Head of caudate nucleus (tissue), 42 donors: ENCODE data around the gene SH3PXD2B.
"Not testable (repeated sequence)": the region's sequence is repeated elsewhere in the genome, so short reads cannot be mapped to it uniquely, and the experiment has no call there.

Experiments
- DNase-seq, 42 donors: peaks; one replicate each; pipeline versions ENCODE4 v3.0.0 to v3.0.0-alpha.2; 2020 to 2021; ENCODE audit warnings: mixed read lengths in 7 of 42
- intact Hi-C: fragments of 100-400 bp; cut with DNase I; formaldehyde crosslinking; loops from one replicate; pipeline ENCODE4 v1.15.0; 2022

Gene SH3PXD2B

DNA sequence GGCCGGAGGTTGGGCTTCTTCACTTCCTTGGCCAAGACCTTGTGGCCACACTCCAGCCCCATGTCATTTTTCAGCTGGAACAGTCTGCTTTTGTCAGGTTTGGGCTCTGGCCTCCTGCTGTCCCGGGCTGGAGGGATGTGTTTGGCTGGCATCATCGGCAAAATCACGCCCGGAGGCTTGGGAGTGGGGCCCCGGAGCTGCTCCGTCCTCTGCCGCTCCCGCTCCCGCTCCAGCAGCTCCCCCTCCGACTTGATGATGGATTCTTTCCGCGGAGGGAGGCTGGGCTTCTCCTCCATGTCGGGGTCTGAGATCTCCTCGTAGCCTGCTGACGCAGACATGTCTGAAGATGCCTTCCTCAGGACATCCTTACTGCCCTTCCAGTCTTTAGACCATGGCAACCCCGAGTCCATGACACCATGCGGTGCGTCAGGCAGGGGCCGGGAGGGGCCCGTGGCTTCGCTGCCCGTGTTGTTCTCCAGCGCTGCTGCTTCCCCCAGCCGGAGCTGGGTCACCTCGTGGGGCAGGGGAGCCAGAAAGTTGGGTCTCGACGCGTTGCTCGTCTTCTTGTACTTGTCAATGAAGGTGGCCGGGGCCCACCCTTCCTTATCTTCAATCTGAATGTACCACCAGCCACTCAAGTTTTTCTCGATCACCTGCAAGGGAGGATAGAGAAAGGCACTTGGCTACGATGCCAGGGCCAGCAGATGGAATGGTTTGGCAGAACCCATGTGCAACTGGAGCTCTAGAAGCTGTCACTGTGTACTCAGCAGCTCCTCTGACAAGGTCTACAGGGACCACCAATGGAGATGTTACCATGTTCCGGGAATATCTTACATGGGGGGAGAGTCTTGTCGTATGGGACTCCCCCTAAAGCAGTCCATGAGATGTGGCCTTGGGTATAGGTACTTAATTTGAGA is 114.8 kb downstream of the SH3PXD2B start:
- intact Hi-C loops = no loop called here
- DNase-seq = no peak

DNA sequence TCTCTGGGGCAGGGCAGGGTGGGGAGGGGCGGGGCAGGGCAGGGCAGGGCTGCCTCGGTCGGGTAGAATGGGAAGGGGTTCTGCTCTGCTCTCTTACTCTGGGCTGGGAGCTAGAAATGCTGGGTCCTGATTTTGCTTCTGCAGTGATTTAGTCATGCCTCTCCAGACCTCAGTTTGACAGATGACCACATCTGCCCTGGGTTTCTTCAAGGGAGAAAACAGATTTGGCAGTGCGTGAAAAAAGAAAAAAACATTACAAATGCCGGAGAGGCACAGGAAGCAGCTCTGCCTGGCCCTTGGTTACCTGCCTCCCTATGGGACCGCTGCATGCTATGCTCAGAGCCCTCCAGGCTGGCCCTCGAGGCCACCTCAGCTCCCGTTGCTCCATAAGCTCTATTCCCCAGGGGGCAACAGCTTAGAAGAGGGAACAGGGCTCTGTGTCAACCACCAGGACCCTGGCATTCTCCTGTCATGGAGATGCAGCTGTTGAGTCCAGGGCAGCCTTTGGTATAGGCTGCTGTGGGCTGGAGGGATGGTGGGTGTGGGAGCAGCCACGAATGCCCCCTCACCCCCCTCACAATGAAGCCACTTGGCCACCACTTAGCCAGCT is 117.5 kb downstream of the SH3PXD2B start:
- DNase-seq = no peak
- intact Hi-C loops = no loop called here

DNA sequence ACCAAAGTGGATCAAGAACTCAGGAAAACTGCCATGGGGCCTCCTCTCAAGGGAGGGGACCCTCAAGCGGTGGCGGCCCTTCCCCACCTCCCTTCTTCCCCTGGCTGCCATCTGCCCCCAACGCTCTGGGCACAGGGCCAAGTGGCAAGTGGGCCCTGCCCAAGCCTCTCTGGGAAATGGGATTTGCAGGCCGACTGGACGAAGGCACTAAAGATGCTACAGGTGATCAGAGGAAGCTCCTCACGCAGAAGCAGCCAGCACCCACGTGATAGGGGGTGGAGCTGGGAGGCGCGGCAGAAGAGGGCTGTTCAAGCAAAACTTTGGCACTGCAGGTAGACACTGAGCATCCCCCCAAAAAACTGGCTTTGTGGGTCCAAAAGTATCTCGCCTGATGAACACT is 118.1 kb downstream of the SH3PXD2B start:
- DNase-seq = no peak
- intact Hi-C loops = no loop called here

DNA sequence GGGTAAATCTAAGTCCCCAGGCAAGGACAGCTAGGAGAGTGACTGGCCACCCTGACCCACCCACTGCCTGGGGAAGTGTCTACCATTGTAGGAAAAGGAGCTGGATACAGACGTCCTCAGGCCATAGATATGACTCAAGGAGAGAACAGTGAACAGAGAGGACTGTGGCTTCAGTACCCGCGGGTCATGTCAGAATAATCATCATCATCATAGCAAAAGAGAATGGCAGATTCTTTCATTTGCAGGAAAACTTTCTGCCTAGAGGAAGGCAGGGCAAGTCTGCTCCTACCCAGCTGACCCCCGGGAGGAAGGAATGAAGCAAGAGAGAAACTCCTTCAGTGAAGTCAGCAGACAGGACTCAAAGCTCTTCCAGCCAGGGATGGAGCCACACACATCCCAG is 118.6 kb downstream of the SH3PXD2B start:
- intact Hi-C loops = no loop called here
- DNase-seq = no peak

DNA sequence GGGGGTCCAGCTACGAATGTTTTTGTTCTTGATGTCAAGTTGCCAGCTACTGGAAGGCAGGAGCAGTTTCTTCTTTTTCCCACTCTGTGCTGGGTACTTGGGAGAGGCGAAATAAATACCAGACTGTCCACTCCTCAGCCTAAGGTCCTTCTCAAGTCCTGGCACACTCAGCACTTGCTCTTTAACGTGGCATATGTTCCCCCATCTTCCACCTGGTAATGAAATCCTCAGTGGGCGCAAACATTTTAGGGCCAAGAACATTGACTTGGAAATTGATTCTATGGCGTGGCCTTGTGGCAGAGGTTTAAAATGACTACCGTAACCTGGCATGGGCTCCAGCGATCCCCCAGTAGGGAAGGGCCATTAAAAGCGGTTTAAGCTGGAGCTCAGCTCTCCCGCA is 119.7 kb downstream of the SH3PXD2B start:
- intact Hi-C loops = no loop called here
- no peak for DNase-seq

DNA sequence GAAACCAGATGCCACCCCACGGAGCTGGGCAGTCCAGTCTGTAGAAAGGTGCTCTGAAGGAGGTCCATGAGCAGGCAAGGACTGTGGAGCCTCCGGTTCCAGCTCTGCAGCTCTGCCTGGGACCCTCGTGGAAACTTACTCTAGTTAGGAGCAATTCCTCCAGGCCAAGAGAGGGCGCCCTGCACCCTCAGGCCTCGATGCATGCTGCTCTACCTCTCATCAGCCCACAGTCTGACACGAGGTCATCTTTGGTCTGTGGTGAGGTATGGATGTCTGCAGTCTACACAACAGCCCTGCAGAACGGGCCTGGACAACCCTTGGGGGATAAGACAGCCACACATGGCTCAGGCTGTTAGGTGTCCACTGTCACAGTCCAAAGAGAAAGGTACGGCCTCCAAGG is 120.1 kb downstream of the SH3PXD2B start:
- peak in 2 of 42 donors; percentile 8 to 9 for DNase-seq
- intact Hi-C loops = no loop called here

DNA sequence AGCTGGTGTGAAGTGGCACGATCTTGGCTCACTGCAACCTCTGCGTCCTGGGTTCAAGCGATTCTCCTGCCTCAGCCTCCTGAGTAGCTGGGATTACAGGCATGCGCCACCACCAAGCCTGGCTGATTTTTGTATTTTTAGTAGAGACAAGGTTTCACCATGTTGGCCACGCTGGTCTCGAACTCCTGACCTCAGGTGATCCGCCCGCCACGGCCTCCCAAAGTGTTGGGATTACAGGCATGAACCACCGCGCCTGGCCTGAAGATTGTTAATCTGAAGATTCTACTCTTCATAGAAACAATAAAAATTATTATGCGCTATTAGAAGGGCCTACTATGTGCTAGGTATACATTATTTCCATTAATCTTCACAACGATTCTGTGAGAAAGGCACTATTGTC is 127.4 kb downstream of the SH3PXD2B start:
- intact Hi-C loops, DNase-seq: not testable (repeated sequence)

DNA sequence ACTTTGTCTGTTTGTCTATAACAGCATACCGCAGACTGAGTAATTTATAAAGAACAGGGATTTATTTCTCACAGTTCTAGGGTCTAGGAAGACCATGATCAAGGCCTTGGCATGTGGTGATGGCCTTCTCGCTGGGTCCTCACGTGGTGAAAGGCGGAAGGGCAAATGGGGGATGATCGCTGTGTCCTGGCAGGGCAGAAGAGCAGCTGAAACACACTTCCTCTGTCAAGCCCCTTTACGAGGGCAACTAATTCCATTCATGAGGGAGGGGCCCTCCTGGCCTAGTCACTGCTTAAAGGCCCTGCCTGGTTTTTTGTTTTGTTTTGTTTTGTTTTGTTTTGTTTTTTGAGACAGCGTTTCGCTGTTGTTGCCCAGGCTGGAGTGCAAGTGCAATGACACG is 128.9 kb downstream of the SH3PXD2B start:
- intact Hi-C loops = no loop called here
- DNase-seq = no peak

DNA sequence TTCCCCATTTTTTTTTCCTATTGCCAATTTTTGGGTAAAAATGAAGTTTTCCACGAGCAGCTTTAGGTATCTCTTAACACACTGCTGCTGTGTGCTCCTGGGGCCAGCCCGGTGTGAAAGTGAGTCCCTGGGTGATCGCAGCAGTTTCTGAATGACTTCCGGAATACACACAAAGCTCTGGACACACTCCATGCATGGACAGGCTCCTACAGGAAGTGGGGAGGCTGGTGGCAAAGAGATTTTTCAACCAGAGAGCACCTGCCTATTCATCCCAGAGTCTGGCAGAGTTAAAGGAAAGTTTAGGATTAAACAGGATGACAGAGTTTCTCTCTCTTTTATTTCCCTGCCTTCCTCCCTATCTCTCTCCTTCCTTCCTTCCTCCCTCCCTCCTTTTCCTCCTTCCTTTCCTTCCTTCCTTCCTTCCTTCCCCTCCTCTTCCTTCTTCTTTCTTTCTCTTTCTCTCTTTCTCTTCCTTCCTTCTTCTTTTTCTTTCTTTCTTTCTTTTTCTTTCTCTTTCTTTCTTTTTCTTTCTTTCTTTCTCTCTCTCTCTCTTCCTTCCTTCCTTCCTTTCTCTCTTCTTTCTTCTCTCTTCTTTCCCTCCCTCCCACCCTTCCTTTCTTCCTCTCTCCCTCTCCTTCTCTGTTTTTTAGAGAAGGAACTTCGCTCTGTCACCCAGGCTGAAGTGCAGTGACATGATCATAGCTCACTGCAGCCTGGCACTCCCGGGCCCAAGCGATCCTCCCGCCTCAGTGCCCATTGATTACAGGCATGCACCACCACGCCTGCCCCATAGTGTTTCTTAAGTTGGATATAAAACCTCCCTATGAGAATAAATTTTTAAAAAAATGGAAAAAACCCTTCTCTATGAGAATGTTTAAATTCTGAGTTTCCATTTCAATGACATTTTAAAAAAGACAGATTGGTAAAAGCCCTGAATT is 132.0 kb downstream of the SH3PXD2B start:
- DNase-seq = no peak
- intact Hi-C loops = no loop called here

DNA sequence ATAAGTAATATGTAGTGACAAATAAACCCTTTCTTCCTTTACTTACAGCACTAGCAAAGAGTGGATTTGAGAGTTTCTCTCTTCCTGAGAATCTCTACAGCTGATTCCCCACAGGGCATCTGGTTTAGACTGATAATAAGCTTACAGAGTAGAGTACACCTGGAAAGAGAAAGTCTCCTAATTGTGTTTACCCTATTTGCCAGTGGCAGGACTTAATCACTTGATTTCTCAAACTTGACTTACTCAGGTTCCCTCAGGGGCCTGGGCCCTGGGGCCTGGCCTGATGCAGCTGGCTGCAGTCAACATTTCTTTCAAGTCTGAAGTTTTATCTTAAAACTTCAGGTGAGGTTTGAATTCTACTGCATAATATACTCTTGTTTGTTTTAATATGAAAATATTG is 132.7 kb downstream of the SH3PXD2B start:
- intact Hi-C loops = no loop called here
- no peak for DNase-seq

DNA sequence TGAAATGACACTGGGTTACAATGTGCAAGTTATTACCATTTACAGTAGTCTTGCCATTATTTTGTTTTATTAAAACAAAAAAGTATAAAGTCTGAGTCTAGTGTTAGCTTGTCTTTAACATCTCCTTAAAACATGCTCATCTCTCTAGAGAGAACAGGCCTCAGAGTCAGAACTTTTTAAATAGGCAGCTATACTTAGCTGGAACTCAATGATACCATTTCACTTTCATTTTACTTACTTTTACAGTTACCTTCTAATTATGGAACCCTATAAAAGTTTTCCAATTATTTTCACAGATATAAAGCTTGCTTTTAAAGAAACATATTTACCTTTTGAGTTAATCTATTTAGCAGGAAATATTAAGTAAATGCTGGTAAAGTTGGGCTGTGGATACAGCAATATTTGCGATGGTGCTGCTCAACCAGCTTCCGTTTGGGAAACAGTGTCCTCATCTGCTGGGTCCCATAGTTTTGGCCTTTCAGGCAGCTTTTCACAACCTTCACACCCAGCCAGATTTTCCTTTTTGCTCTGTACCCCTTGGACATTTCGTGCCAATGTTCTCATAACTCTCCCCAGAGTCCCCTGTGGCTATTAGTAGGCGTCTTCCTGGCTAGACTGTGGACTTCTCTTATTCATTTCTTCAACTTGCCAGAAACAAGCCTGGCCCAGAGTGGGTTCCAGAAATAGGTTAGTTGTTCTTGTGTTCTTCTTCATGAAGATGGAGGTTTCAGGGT is 134.4 kb downstream of the SH3PXD2B start:
- no peak for DNase-seq
- intact Hi-C loops = no loop called here

DNA sequence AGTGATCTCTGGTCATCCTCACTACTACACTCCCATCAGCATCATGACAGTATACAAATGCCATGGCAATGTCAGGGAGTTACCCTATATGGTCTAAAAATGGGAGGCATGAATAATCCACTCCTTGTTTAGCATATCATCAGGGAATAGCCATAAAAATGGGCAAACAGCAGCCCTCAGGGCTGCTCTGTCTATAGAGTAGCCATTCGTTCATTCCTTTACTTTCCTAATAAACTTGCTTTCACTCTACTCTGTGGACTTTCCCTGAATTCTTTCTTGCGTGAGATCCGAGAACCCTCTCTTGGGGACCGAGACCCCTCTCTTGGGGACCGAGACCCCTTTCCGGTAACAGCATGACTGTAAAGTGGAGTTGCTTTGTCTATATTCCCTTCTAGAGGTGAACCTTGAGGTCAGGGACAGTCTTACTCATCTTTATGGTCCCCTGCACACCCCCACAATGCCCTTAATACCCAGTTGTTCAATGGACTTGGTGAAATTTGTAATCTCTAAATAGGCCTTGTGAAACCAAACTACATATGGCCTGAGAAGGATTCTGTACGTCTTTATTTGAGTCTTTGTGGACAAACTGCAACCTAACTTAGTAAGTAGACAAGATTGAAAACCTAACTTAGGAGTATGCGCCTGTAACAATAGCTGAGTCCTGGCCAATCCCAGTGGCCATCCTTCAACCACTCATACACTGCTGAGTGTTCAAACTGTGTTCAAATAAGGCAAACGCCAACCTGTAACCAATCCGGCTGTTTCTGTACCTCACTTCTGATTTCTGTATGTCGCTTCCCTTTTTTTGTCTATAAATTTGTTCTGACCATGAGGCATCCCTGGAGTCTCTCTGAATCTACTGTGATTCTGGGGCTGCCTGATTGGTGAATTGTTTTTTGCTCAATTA is 138.5 kb downstream of the SH3PXD2B start:
- DNase-seq = no peak
- intact Hi-C loops = no loop called here

DNA sequence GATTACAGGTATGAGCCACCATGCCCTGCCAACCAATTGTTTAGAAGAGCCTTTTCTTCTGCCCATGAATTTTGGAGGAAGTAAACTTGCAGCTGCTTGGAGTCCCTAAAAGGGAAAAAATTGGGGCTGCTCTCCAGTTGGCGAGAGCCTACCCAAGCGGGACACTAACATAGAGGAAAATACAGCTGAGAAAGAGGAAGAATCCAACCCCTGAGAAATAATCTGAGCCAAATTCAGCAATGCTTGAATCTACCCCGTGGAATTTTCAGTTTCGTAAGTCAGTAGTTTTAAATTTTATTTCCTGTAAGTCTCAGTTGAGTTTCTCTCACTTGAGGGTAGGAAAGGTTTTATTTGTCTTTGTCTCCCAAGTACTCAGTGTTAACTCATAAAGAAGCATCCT is 140.4 kb downstream of the SH3PXD2B start:
- intact Hi-C loops = no loop called here
- no peak for DNase-seq

DNA sequence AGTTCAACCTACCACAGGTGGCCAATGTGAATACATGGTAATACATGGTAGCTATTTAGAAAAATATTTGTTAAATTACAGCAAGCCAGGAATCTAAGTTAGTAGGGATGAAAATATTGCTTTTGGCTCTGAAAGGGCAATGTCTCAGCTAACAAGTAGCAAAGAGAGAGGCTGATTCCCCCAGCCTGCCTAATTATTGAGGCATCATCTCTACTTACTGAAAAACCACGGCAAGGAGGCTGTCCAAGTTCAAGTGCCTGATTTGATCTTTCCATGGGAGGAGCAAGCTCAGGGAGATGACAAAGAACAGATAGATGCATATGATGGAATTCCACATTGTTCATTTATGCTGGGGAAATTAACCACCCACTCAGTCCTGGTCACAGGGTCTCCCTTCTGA is 142.0 kb downstream of the SH3PXD2B start:
- DNase-seq = no peak

DNA sequence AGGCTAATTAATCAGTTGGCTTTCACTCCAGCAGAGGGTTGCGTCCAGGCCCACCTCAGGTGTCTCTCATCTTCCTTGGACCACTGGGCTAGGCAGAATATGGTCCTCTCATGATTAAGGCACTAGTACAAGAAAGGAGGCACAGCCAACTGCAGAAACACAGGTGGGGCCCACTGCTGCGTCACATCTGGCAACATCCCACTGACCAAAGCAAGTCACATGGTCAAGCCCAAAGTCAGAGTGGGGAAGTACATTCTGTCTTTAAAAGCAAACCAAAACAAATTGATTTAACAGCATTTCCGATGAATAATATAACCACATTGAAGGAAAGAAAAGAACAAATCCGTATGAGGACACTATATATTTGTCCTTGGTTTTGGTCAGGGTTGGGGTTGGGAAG is 142.7 kb downstream of the SH3PXD2B start:
- intact Hi-C loops = no loop called here
- no peak for DNase-seq

More for the DNA sequence above, 142.0 kb downstream of the SH3PXD2B start:
- intact Hi-C loops = no loop called here

DNA sequence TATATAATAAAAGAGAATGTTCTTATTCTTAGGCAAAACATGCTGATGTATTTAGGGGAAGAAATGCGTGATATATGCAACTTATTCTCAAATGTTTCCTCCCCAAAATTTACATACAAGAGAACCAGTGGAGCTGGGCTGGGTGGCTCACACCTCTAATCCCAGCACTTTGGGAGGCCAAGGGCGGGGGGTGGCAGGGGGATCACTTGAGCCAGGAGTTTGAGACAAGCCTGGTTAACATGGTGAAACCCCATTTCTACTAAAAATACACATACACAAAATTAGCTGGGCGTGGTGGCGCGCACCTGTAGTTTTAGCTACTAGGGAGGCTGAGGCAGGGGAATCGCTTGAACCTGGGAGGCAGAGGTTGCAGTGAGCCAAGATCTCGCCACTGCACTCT is 143.3 kb downstream of the SH3PXD2B start:
- DNase-seq = no peak
- intact Hi-C loops = no loop called here

DNA sequence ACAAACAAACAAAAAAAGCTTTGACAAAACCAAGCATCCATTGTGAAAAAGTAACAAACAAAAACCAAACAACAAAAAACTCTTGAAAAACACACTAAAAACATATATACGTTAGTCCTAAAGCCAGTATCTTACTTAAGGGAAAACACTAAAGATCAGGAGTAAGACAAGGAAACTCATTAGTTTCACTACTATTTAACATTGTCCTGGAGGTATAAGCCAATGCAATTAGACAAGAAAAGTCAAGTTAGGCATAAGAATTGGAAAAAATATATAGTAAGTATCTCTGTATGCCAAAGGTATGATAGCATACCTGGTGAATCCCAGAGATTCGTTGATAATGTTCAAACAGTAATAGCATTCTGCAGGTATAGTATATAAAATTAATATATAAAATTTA is 148.9 kb downstream of the SH3PXD2B start:
- intact Hi-C loops = no loop called here
- DNase-seq = no peak
